Cardiac muscle cell (in vitro differentiated cells and primary cell): ENCODE data around the gene RGPD3. TPM values are rescaled to one million over a fixed set of nuclear protein-coding genes. Genes with fewer than 3 reads are reported as not detected.
"Not testable (repeated sequence)": the region's sequence is repeated elsewhere in the genome, so short reads cannot be mapped to it uniquely, and the experiment has no call there.

ENCODE experiments used
- DNase-seq, 2 donors: peaks; one replicate each; pipeline versions ENCODE4 v3.0.0 to v3.0.0-alpha.2; 2010 to 2017; ENCODE audit warnings: low read depth in 1 of 2, low spot score in 1 of 2
- H3K27ac ChIP-seq: fragments of 200-600 bp; sonication (generic); 2 replicates; pipeline ENCODE4 v1.5.1; 2016
- H3K27me3 ChIP-seq: fragments of 200-600 bp; sonication (generic); 2 replicates; pipeline ENCODE4 v1.6.0; 2016; ENCODE audit warnings: control low read depth
- H3K36me3 ChIP-seq: fragments of 200-600 bp; sonication (generic); 2 replicates; pipeline ENCODE4 v1.5.1; 2016; ENCODE audit warnings: control low read depth
- H3K4me1 ChIP-seq: fragments of 200-600 bp; sonication (generic); 2 replicates; pipeline ENCODE4 v1.8.1; 2017; ENCODE audit warnings: low read depth, mild to moderate bottlenecking, mixed run types
- H3K4me3 ChIP-seq: fragments of 200-600 bp; sonication (generic); 2 replicates; pipeline ENCODE4 v1.5.1; 2016; ENCODE audit warnings: mild to moderate bottlenecking
- H3K9me3 ChIP-seq: fragments of 200-600 bp; sonication (generic); 2 replicates; pipeline ENCODE4 v1.5.1; 2017; ENCODE audit warnings: low read depth, mild to moderate bottlenecking, control low read depth
- polyA plus RNA-seq: library from polyadenylated mRNA; unstranded; fragments of >200 nt; fragmentation: Nextera tagmentation; extraction: Ambion mirVana; gene quantifications from 2 replicates; pipeline ENCODE4 v1.2.1, GENCODE V29; 2016
- total RNA-seq: library from RNA; depleted of rRNA; stranded (reverse); fragments of >200 nt; gene quantifications from 2 replicates; pipeline ENCODE4 v1.2.3, GENCODE V29; 2016

The RGPD3 gene
- total and polyA plus RNA-seq, 2 experiments from 2014 or later, result 0.05 to 0.45 TPM

GRCh38 chr2:106506002-106506687, 37.9 kb upstream of the RGPD3 start:
- not testable (repeated sequence) for H3K4me3 ChIP-seq, H3K9me3 ChIP-seq, H3K27me3 ChIP-seq, H3K36me3 ChIP-seq, DNase-seq, H3K4me1 ChIP-seq, H3K27ac ChIP-seq

GRCh38 chr2:106504787-106505186, 36.6 kb upstream of the RGPD3 start:
- H3K27me3 ChIP-seq, H3K36me3 ChIP-seq, H3K27ac ChIP-seq, H3K9me3 ChIP-seq, H3K4me3 ChIP-seq, H3K4me1 ChIP-seq, DNase-seq: not testable (repeated sequence)

GRCh38 chr2:106504192-106504591, 36.0 kb upstream of the RGPD3 start:
- H3K27ac ChIP-seq, H3K4me1 ChIP-seq, DNase-seq, H3K27me3 ChIP-seq, H3K36me3 ChIP-seq, H3K9me3 ChIP-seq, H3K4me3 ChIP-seq: not testable (repeated sequence)

- not testable (repeated sequence) for H3K4me1 ChIP-seq
Observed at GRCh38 chr2:106502351-106502750, 34.1 kb upstream of the RGPD3 start.

GRCh38 chr2:106500350-106500749, 32.1 kb upstream of the RGPD3 start:
- H3K27ac ChIP-seq, H3K4me3 ChIP-seq, H3K4me1 ChIP-seq, H3K36me3 ChIP-seq, H3K9me3 ChIP-seq, H3K27me3 ChIP-seq, DNase-seq: not testable (repeated sequence)

More at GRCh38 chr2:106502351-106502750, 34.1 kb upstream of the RGPD3 start:
- not testable (repeated sequence) for H3K36me3 ChIP-seq, H3K9me3 ChIP-seq, DNase-seq, H3K4me3 ChIP-seq, H3K27ac ChIP-seq, H3K27me3 ChIP-seq

- H3K4me3 ChIP-seq, H3K4me1 ChIP-seq, H3K27ac ChIP-seq, H3K27me3 ChIP-seq, H3K9me3 ChIP-seq, H3K36me3 ChIP-seq, DNase-seq: not testable (repeated sequence)
Observed at GRCh38 chr2:106498549-106498948, 30.3 kb upstream of the RGPD3 start.

GRCh38 chr2:106492913-106493312, 24.7 kb upstream of the RGPD3 start:
- not testable (repeated sequence) for H3K9me3 ChIP-seq, H3K4me1 ChIP-seq, H3K27ac ChIP-seq, H3K4me3 ChIP-seq, H3K27me3 ChIP-seq, H3K36me3 ChIP-seq
- DNase-seq, result peak in 1 of 2 donors; percentile 42

- H3K9me3 ChIP-seq, DNase-seq, H3K27ac ChIP-seq, H3K36me3 ChIP-seq, H3K4me1 ChIP-seq, H3K4me3 ChIP-seq: not testable (repeated sequence)
- H3K27me3 ChIP-seq, result peaks cover 11% of the 10 kb centered on the region
Observed at GRCh38 chr2:106492399-106492798, 24.2 kb upstream of the RGPD3 start.

GRCh38 chr2:106489701-106490100, 21.5 kb upstream of the RGPD3 start:
- H3K36me3 ChIP-seq, H3K4me3 ChIP-seq, H3K9me3 ChIP-seq, DNase-seq, H3K4me1 ChIP-seq, H3K27ac ChIP-seq: not testable (repeated sequence)
- peaks cover 29% of the 10 kb centered on the region for H3K27me3 ChIP-seq

- not testable (repeated sequence) for H3K27ac ChIP-seq, H3K4me1 ChIP-seq, H3K36me3 ChIP-seq, H3K9me3 ChIP-seq, H3K4me3 ChIP-seq
- DNase-seq, result peak in 1 of 2 donors; percentile 23
- peaks cover 29% of the 10 kb centered on the region for H3K27me3 ChIP-seq
Observed at GRCh38 chr2:106487386-106488191, 19.4 kb upstream of the RGPD3 start.

GRCh38 chr2:106486551-106487385, 18.6 kb upstream of the RGPD3 start, which contains the start of gene CD8B2:
TSS of gene CD8B2 (plus strand) at chr2:106487364. CDS start at chr2:106487427, 63 bp downstream.
- H3K9me3 ChIP-seq, DNase-seq, H3K27ac ChIP-seq, H3K4me1 ChIP-seq, H3K36me3 ChIP-seq, H3K4me3 ChIP-seq: not testable (repeated sequence)
- peaks cover 29% of the 10 kb centered on the region for H3K27me3 ChIP-seq

- not testable (repeated sequence) for DNase-seq, H3K9me3 ChIP-seq, H3K4me1 ChIP-seq, H3K36me3 ChIP-seq, H3K27me3 ChIP-seq, H3K4me3 ChIP-seq, H3K27ac ChIP-seq
Observed at GRCh38 chr2:106479563-106479962, 11.3 kb upstream of the RGPD3 start.

- DNase-seq, H3K36me3 ChIP-seq, H3K27ac ChIP-seq, H3K27me3 ChIP-seq, H3K9me3 ChIP-seq, H3K4me3 ChIP-seq, H3K4me1 ChIP-seq: not testable (repeated sequence)
Observed at GRCh38 chr2:106477647-106478046, 9.4 kb upstream of the RGPD3 start.
